H1 (cell line): ENCODE data around the gene DENND2A. TPM values are rescaled to one million over a fixed set of nuclear protein-coding genes. Genes with fewer than 3 reads are reported as not detected.

Source experiments
- CTCF ChIA-PET: fragments of 300-600 bp; sonication (Branson Sonifier 250); formaldehyde crosslinking; loops from one replicate; lab custom pipeline; 2021; ENCODE audit not compliant: partially characterized antibody; lab: Charles Lee
- POLR2A ChIA-PET: fragments of 300-600 bp; sonication (Branson Sonifier 250); formaldehyde crosslinking; loops from one replicate; lab custom pipeline; 2021; ENCODE audit warnings: inconsistent platforms; ENCODE audit not compliant: partially characterized antibody; lab: Charles Lee
- DNase-seq, 2 experiments: peaks; one replicate each; pipeline versions ENCODE4 v3.0.0 to v3.0.0-alpha.2; 2010 to 2022; ENCODE audit warnings: low spot score in 2 of 2, low read depth in 1 of 2, mixed read lengths in 1 of 2
- FAIRE-seq: peaks from 2 replicates; lab custom pipeline; 2011; peaks lifted over from hg19 to GRCh38; lab: Jason Lieb, UNC
- H2AFZ ChIP-seq: 2 replicates; pipeline ENCODE4 v1.8.1; 2012; ENCODE audit warnings: low read length, inconsistent platforms
- H2AK5ac ChIP-seq: 2 replicates; pipeline ENCODE4 v1.6.1; 2013; ENCODE audit warnings: low read depth, low read length
- H2BK120ac ChIP-seq: replicated peaks from 2 replicates; pipeline ENCODE3; 2013; ENCODE audit warnings: low read depth, low read length, inconsistent platforms
- H2BK12ac ChIP-seq: 2 replicates; pipeline ENCODE4 v1.6.1; 2013; ENCODE audit warnings: low read depth, low read length
- H2BK15ac ChIP-seq: 2 replicates; pipeline ENCODE4 v1.6.1; 2013; ENCODE audit warnings: low read length
- H2BK20ac ChIP-seq: 2 replicates; pipeline ENCODE4 v1.6.1; 2013; ENCODE audit warnings: low read length
- H2BK5ac ChIP-seq: 2 replicates; pipeline ENCODE4 v1.6.1; 2013; ENCODE audit warnings: low read depth, low read length
- H3K14ac ChIP-seq: 2 replicates; pipeline ENCODE4 v1.6.1; 2013; ENCODE audit warnings: inconsistent platforms; ENCODE audit not compliant: insufficient read length
- H3K18ac ChIP-seq: 2 replicates; pipeline ENCODE4 v1.6.1; 2013; ENCODE audit warnings: low read length; ENCODE audit errors: extremely low read depth
- H3K23ac ChIP-seq: 2 replicates; pipeline ENCODE4 v1.6.1; 2013; ENCODE audit warnings: inconsistent platforms; ENCODE audit not compliant: insufficient read length
- H3K23me2 ChIP-seq: 2 replicates; pipeline ENCODE4 v1.6.1; 2013; ENCODE audit warnings: low read depth, low read length
- H3K27ac ChIP-seq: 2 replicates; pipeline ENCODE4 v1.6.1; 2011; ENCODE audit warnings: low read depth, low read length, inconsistent platforms
- H3K27me3 ChIP-seq, 4 experiments: replicated peaks in 1 of 4; 1 replicate in 1 of 4; 2 replicates in 3 of 4; pipeline versions ENCODE4 v1.6.1 to v1.8.1; 2011 to 2013; ENCODE audit warnings: low read length in 3 of 4, mild to moderate bottlenecking in 3 of 4, inconsistent platforms in 2 of 4, mixed read lengths in 2 of 4, moderate library complexity in 1 of 4; ENCODE audit not compliant: control insufficient read depth in 3 of 4, insufficient read depth in 3 of 4; ENCODE audit errors: extremely low read depth in 1 of 4
- H3K36me3 ChIP-seq, 4 experiments: 2 replicates each; pipeline versions ENCODE4 v1.6.1 to v1.8.1; 2011 to 2013; ENCODE audit warnings: mild to moderate bottlenecking in 4 of 4, low read length in 3 of 4, moderate library complexity in 2 of 4, control low read depth in 1 of 4, inconsistent platforms in 1 of 4; ENCODE audit not compliant: insufficient read depth in 4 of 4, control insufficient read depth in 2 of 4
- H3K4ac ChIP-seq: replicated peaks from 2 replicates; pipeline ENCODE3; 2013; ENCODE audit warnings: low read length, low read depth, mixed read lengths, inconsistent platforms; ENCODE audit not compliant: insufficient read length
- H3K4me1 ChIP-seq, 4 experiments: replicated peaks in 1 of 4; 1 replicate in 1 of 4; 2 replicates in 3 of 4; pipeline versions ENCODE4 v1.6.1 to v1.8.1; 2011 to 2013; ENCODE audit warnings: low read length in 3 of 4, inconsistent platforms in 2 of 4, mixed read lengths in 1 of 4; ENCODE audit not compliant: insufficient read depth in 4 of 4, control insufficient read depth in 3 of 4
- H3K4me2 ChIP-seq, 2 experiments: 2 replicates each; pipeline versions ENCODE4 v1.6.1 to v1.8.1; 2011 to 2013; ENCODE audit warnings: low read depth in 2 of 2, low read length in 2 of 2, control low read depth in 1 of 2, inconsistent platforms in 1 of 2, mild to moderate bottlenecking in 1 of 2; ENCODE audit not compliant: insufficient read depth in 1 of 2
- H3K4me3 ChIP-seq, 4 experiments: fragments of 200-600, 300-600 bp in 1 of 4; sonication (generic), shearing (Covaris generic), sonication (Bioruptor Twin) in 1 of 4; 2 replicates each; pipeline versions ENCODE4 v1.5.1 to v1.8.1; 2011 to 2016; ENCODE audit warnings: low read length in 4 of 4, low read depth in 3 of 4, control low read depth in 2 of 4, inconsistent platforms in 2 of 4, mild to moderate bottlenecking in 2 of 4, mixed read lengths in 1 of 4, moderate library complexity in 1 of 4; ENCODE audit not compliant: insufficient read depth in 2 of 4; ENCODE audit errors: extremely low read depth in 1 of 4
- H3K56ac ChIP-seq: replicated peaks from 2 replicates; pipeline ENCODE3; 2013; ENCODE audit warnings: low read depth, mild to moderate bottlenecking, mixed read lengths, low read length, inconsistent platforms; ENCODE audit not compliant: insufficient read length
- H3K79me1 ChIP-seq: 2 replicates; pipeline ENCODE4 v1.6.1; 2013; ENCODE audit warnings: low read depth, low read length, control low read depth
- H3K79me2 ChIP-seq, 2 experiments: 2 replicates each; pipeline versions ENCODE4 v1.6.1 to v1.8.1; 2012 to 2013; ENCODE audit warnings: low read length in 2 of 2, mild to moderate bottlenecking in 2 of 2, inconsistent platforms in 1 of 2; ENCODE audit not compliant: insufficient read depth in 2 of 2, control insufficient read depth in 1 of 2
- H3K9ac ChIP-seq, 4 experiments: replicated peaks in 1 of 4; 1 replicate in 1 of 4; 2 replicates in 3 of 4; pipeline versions ENCODE4 v1.6.1 to v1.8.1; 2011 to 2013; ENCODE audit warnings: low read depth in 3 of 4, low read length in 3 of 4, control low read depth in 2 of 4, mild to moderate bottlenecking in 2 of 4, moderate library complexity in 2 of 4, inconsistent platforms in 1 of 4; ENCODE audit errors: extremely low read depth in 1 of 4
- H3K9me3 ChIP-seq, 2 experiments: 2 replicates each; pipeline versions ENCODE4 v1.6.1 to v1.8.1; 2012 to 2013; ENCODE audit warnings: mild to moderate bottlenecking in 2 of 2, moderate library complexity in 2 of 2, control low read depth in 1 of 2, inconsistent platforms in 1 of 2, low read depth in 1 of 2, low read length in 1 of 2, mixed read lengths in 1 of 2; ENCODE audit not compliant: insufficient read depth in 2 of 2
- H4K20me1 ChIP-seq, 2 experiments: replicated peaks in 1 of 2; 2 replicates each; pipeline versions ENCODE3 to v1.8.1; 2011 to 2013; ENCODE audit warnings: inconsistent platforms in 2 of 2, low read length in 2 of 2, mild to moderate bottlenecking in 1 of 2; ENCODE audit not compliant: insufficient read depth in 2 of 2, control insufficient read depth in 1 of 2
- H4K5ac ChIP-seq: 2 replicates; pipeline ENCODE4 v1.6.1; 2013; ENCODE audit warnings: low read length, low read depth, mixed read lengths, inconsistent platforms; ENCODE audit not compliant: insufficient read length
- H4K8ac ChIP-seq: 2 replicates; pipeline ENCODE4 v1.8.0; 2013; ENCODE audit warnings: mild to moderate bottlenecking, moderate library complexity, low read length, inconsistent platforms; ENCODE audit not compliant: insufficient read depth; ENCODE audit errors: extremely low read depth
- H4K91ac ChIP-seq: replicated peaks from 2 replicates; pipeline ENCODE3; 2013; ENCODE audit warnings: low read length, mixed read lengths, inconsistent platforms; ENCODE audit not compliant: insufficient read length
- ATF2 ChIP-seq: IDR thresholded peaks from 2 replicates; pipeline ENCODE4 v1.6.1; 2012; ENCODE audit warnings: low read length, inconsistent platforms
- BACH1 ChIP-seq: IDR thresholded peaks from 2 replicates; pipeline ENCODE4 v1.6.1; 2012; ENCODE audit warnings: low read length, improper control_type of control experiment
- CTBP2 ChIP-seq: IDR thresholded peaks from 2 replicates; pipeline ENCODE4 v1.7.0; 2011; ENCODE audit warnings: borderline replicate concordance, mild to moderate bottlenecking, moderate library complexity, mixed read lengths, low read length; ENCODE audit not compliant: insufficient read depth, insufficient read length
- EP300 ChIP-seq, 2 experiments: IDR thresholded peaks; 1 replicate in 1 of 2; 2 replicates in 1 of 2; pipeline ENCODE4 v1.6.1; 2011 to 2012; ENCODE audit warnings: low read depth in 2 of 2, low read length in 2 of 2, mild to moderate bottlenecking in 2 of 2, borderline replicate concordance in 1 of 2, inconsistent platforms in 1 of 2, moderate library complexity in 1 of 2
- KDM4A ChIP-seq: IDR thresholded peaks from one replicate; pipeline ENCODE4 v1.7.1; 2012; ENCODE audit warnings: low read depth, mild to moderate bottlenecking, moderate library complexity, low read length, inconsistent platforms; ENCODE audit not compliant: severe bottlenecking
- NRF1 ChIP-seq: IDR thresholded peaks from 2 replicates; pipeline ENCODE4 v1.6.1; 2011; ENCODE audit warnings: mild to moderate bottlenecking, low read depth, low read length, improper control_type of control experiment
- POU5F1 ChIP-seq: IDR thresholded peaks from 2 replicates; pipeline ENCODE4 v1.6.1; 2011; ENCODE audit warnings: low read depth, mild to moderate bottlenecking, low read length, moderate library complexity
- RBBP5 ChIP-seq: IDR thresholded peaks from 2 replicates; pipeline ENCODE4 v1.7.1; 2012; ENCODE audit warnings: low read depth, mild to moderate bottlenecking, inconsistent platforms, low read length, moderate library complexity, borderline replicate concordance
- TAF1 ChIP-seq: IDR thresholded peaks from 2 replicates; pipeline ENCODE4 v1.6.1; 2011; ENCODE audit warnings: mild to moderate bottlenecking, low read depth, low read length
- WGBS, 2 experiments: shearing (Covaris generic) in 1 of 2; methylation state at CpG; one replicate each; pipeline versions ENCODE4 v1.1.6 to v1.1.7; 2013 to 2015; ENCODE audit warnings: low lambda C conversion rate in 2 of 2, mixed read lengths in 2 of 2, inconsistent platforms in 1 of 2, low coverage in 1 of 2, missing lambda C conversion rate in 1 of 2; ENCODE audit not compliant: insufficient replicate concordance in 2 of 2, insufficient coverage in 1 of 2, insufficient read length in 1 of 2; ENCODE audit errors: extremely low coverage in 1 of 2, missing lambda C conversion rate in 1 of 2; 5-methylcytosine and 5-hydroxymethylcytosine counted together
- polyA plus RNA-seq, 7 experiments: library from polyadenylated mRNA; depleted of rRNA in 3 of 7; stranded (reverse) in 5 of 7; unstranded in 2 of 7; fragments of >200 nt in 5 of 7; fragments of 200-250 nt in 2 of 7; gene quantifications; 1 replicate in 5 of 7; 2 replicates in 1 of 7; 4 replicates in 1 of 7; pipeline versions ENCODE4 v1.2.1 to v1.2.3, GENCODE V29; 2011 to 2013; ENCODE audit warnings: missing spikeins in 2 of 7, mixed read lengths in 2 of 7
- total RNA-seq: library from RNA; stranded (reverse); fragmentation: NEBNext Ultra II Directional; extraction: Animal tissue kit (Norgen Biotek cat#: 25700); gene quantifications from 2 replicates; pipeline ENCODE4 v1.2.1, GENCODE V29; 2021
- TF ChIP-seq, protein P1 (sequence below): IDR thresholded peaks from 2 replicates; pipeline ENCODE4 v1.6.1; 2012; ENCODE audit warnings: inconsistent platforms

The DENND2A gene
- total and polyA plus RNA-seq, 2 of the 8 experiments (the other 6 are each of a cell fraction or from before 2014, with no cell fraction given) = 5.0 to 13.0 TPM

DNA sequence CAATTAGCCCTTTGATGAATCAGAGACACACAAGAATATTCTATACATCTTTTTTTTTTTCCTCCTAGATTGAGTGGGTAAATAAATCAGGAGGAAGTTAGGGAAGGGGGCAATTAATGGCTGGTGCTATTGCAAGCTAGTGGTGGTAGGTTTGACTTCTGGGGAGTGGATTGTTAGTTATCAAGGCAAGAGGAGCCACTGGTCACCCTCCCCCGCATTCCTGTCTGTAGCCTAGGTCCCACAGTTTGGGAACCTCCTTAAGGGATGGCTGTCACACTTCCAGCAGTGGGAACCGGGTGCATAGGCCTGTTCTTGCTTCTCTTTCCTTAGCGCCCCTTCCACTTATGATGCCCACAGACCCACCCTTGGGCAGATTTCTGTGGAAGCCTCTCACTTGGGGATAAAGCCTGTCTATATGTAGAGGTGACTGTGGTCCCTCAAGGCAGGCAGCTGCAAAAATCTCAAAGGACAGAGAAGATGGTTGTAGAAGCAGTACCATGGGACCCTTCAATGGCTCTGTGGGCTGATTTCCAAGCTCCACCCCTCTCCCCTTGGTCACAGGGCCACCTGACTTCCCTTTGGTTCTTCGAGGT, 29.8 kb upstream of the DENND2A start:
- H3K4ac ChIP-seq = no peak overlapping the region
- H3K27ac ChIP-seq = no peak overlapping the region
- no peak overlapping the region for H3K18ac ChIP-seq
- H4K91ac ChIP-seq = no peak overlapping the region
- H2AK5ac ChIP-seq = no peak overlapping the region
- no peak for DNase-seq
- H4K8ac ChIP-seq = no peak overlapping the region
- peaks cover 0 to 8% (median 2%) of the 10 kb centered on the region in 4 experiments; a peak in 3 of 7 replicates for H3K27me3 ChIP-seq
- POLR2A ChIA-PET = no interaction called here
- H4K5ac ChIP-seq = no peak overlapping the region
- no peaks in the 10 kb centered on the region for H3K79me1 ChIP-seq
- CTCF ChIA-PET = interaction anchor here (1.1 to 1.7 kb wide), 3 partner anchors 10 to 14 kb away, joined by 5 to 6 read pairs (median 6); no protein-coding TSS in a partner anchor
- WGBS, 2 experiments = 92% methylated on average over 4 of the region's 4 CpGs; no CpG with 5 or more reads in 1 of the 2 experiments
- no peak overlapping the region for H3K9ac ChIP-seq
- no peak overlapping the region for H2BK15ac ChIP-seq
- no peak overlapping the region for H2AFZ ChIP-seq
- H3K56ac ChIP-seq = no peak overlapping the region
- no peak overlapping the region for H3K4me2 ChIP-seq
- H3K23ac ChIP-seq = no peak overlapping the region
- no peak overlapping the region for H3K4me3 ChIP-seq
- H3K23me2 ChIP-seq = peaks cover 5% of the 10 kb centered on the region; the same call in 1 of the 2 replicates
- no peaks in the 10 kb centered on the region for H3K9me3 ChIP-seq
- no peaks in the 10 kb centered on the region for H3K36me3 ChIP-seq
- H3K79me2 ChIP-seq = no peaks in the 10 kb centered on the region
- no peak overlapping the region for H2BK120ac ChIP-seq
- no peak overlapping the region for H3K14ac ChIP-seq
- no peak for FAIRE-seq
- H2BK5ac ChIP-seq = no peak overlapping the region
- peaks cover 0 to 6% (median 2%) of the 10 kb centered on the region in 4 experiments; a peak in 5 of 7 replicates for H3K4me1 ChIP-seq
- H2BK12ac ChIP-seq = no peak overlapping the region
- no peaks in the 10 kb centered on the region for H4K20me1 ChIP-seq
- 0 out of 2 replicates have a peak overlapping the region, but pooled peaks have one; percentile 72 for H2BK20ac ChIP-seq
- TF ChIP-seq RBBP5 = no peak
- no peak for TF ChIP-seq TAF1
- TF ChIP-seq POU5F1 = no peak
- TF ChIP-seq EP300 (IDR thresholded peaks at IDR 0.05; ENCODE audit: borderline replicate concordance in 1 of 2, low read depth in 2 of 2, low read length in 2 of 2) = no peak
- no peak for TF ChIP-seq ATF2
- TF ChIP-seq, protein P1, sequence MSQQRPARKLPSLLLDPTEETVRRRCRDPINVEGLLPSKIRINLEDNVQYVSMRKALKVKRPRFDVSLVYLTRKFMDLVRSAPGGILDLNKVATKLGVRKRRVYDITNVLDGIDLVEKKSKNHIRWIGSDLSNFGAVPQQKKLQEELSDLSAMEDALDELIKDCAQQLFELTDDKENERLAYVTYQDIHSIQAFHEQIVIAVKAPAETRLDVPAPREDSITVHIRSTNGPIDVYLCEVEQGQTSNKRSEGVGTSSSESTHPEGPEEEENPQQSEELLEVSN = no peak
- TF ChIP-seq CTBP2 = no peak
- no peak for TF ChIP-seq KDM4A
- TF ChIP-seq BACH1 = no peak
- no peak for TF ChIP-seq NRF1
